SK-N-SH (cell line): Measurements from ENCODE around the gene EVA1B.

Experiments
- CTCF ChIP-seq: fragments of 200-600 bp; sonication (generic); IDR thresholded peaks from 2 replicates; pipeline ENCODE4 v1.6.1; 2017; ENCODE audit warnings: antibody characterized with exemption, mild to moderate bottlenecking, moderate library complexity
- EP300 ChIP-seq, 2 experiments: IDR thresholded peaks; 2 replicates each; pipeline versions ENCODE4 v1.4.0 to v1.6.1; 2012; ENCODE audit warnings: borderline replicate concordance in 1 of 2, low read depth in 1 of 2, low read length in 1 of 2
- RFX5 ChIP-seq: IDR thresholded peaks from 2 replicates; pipeline ENCODE4 v1.6.1; 2012; ENCODE audit warnings: mild to moderate bottlenecking, improper control_type of control experiment, low read length
- TF ChIP-seq, protein P1 (sequence below): fragments of 150-350 bp; IDR thresholded peaks from 2 replicates; pipeline ENCODE4 v1.6.1; 2016; ENCODE audit warnings: mild to moderate bottlenecking, low read depth, low read length

DNA sequence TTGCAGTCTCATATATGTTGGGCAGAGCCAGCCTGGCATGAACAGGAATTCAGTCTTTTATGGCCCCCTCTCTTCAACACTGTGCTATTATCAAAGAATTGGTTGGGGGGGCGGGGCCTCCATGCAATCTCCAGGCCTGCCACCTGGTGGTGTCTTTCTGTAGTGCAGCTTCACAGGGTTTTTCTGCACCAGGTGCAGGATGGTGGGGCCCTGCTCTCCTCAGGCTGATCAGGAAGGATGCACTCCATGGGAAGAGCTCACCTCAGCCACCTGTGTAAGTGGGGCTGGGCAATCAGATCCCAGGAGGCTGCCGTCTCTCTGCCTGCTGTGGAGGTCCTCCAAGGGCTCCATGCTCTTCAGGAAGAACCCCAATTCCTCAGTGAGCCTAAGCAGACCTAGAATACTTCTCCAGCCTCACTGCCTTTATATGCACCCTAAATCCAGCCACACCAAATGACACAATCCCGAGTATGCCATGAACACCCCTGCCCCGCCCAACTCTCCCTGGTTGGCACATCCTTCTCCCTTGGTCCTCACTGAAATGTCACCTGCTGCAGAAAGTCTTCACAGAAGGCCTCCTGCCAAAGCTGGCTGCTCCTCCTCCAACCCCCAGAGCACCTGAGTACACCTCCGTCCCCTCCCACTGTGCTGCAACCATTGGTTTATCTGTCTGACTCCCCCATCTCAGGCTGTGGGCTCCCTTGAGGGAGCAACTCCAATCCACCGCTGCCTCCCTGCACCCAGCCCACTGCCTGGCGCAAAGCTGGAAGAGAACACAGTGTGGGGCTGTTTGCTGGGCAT lies 45.8 kb upstream of the EVA1B start:
- TF ChIP-seq CTCF (peak; percentile 85), EP300 (IDR thresholded peaks at IDR 0.05; ENCODE audit: borderline replicate concordance in 1 of 2, low read depth in 1 of 2, low read length in 1 of 2) (no peak), RFX5 (no peak)
- TF ChIP-seq, protein P1, sequence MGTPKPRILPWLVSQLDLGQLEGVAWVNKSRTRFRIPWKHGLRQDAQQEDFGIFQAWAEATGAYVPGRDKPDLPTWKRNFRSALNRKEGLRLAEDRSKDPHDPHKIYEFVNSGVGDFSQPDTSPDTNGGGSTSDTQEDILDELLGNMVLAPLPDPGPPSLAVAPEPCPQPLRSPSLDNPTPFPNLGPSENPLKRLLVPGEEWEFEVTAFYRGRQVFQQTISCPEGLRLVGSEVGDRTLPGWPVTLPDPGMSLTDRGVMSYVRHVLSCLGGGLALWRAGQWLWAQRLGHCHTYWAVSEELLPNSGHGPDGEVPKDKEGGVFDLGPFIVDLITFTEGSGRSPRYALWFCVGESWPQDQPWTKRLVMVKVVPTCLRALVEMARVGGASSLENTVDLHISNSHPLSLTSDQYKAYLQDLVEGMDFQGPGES, result no peak
